ENCODE results near the gene SIX2. TPM values are rescaled to one million over a fixed set of nuclear protein-coding genes. Genes with fewer than 3 reads are reported as not detected.

The SIX2 gene
- total and polyA plus RNA-seq, 9 of the 15 experiments (the other 6 are each of a cell fraction or from before 2014, with no cell fraction given), result not detected

DNA sequence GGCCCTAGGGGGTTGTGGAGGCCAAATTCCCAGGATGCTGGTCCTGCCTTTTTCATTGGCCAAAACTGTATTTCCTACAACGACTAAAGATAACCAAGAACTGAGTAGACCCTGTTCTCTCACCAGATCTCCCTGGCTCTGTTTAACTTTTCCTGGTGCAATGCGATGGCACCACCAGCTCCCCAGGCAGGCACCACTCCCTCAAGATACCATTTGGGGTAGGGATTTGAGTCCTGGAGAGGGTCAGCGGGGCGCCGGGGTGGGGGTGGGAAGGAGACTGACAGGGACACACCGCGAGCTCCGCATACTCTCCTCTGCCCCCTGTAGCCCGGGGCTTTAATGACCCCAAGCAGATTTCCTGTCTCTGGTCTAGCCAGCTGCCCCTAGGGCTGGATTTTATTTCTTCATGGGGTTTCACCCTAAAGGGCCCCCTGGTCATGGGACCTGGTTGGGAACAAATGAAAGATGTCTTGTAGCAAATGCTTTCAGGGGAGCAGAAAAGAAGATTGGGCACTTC is 7.3 kb downstream of the SIX2 start:
- BruUV-seq (replicated peaks), result no TSS peak
- 3% methylated on average over 9 of the region's 9 CpGs for WGBS (ENCODE audit: insufficient coverage, low coverage, missing lambda C conversion rate)
- in situ Hi-C loops (cut with MboI) (no loop called here), intact Hi-C loops (cut with micrococcal nuclease) (no loop called here)
- Histone ChIP-seq H2AFZ (ENCODE audit: low read depth, low read length) (no peak overlapping the region), H3K36me3 (ENCODE audit: control insufficient read depth, insufficient read depth, low read length) (no peaks in the 10 kb centered on the region), H3K4me1 (replicated peaks in 1 of 2; ENCODE audit: control insufficient read depth in 2 of 2, insufficient read depth in 2 of 2, low read length in 2 of 2) (peaks cover 0 to 13% of the 10 kb centered on the region in 2 experiments; a peak in 1 of 5 replicates), H3K27ac (ENCODE audit: extremely low read depth, low read depth, low read length) (no peak overlapping the region), H3K9me1 (ENCODE audit: control insufficient read depth, insufficient read depth, low read length) (no peaks in the 10 kb centered on the region), H3K79me2 (ENCODE audit: control insufficient read depth, insufficient read depth, low read length) (no peaks in the 10 kb centered on the region), H3K27me3 (ENCODE audit: control insufficient read depth in 2 of 2, insufficient read depth in 2 of 2, low read length in 2 of 2) (peaks cover 49 to 80% of the 10 kb centered on the region in 2 experiments; a peak in 4 of 5 replicates), H3K9ac (ENCODE audit: insufficient read depth in 1 of 2, low read depth in 2 of 2, low read length in 2 of 2) (no peak overlapping the region), H3K4me2 (ENCODE audit: insufficient read depth, low read length) (no peak overlapping the region), H3K9me3 (replicated peaks; ENCODE audit: control insufficient read depth, insufficient read depth, low read depth, low read length) (no peaks in the 10 kb centered on the region), H4K20me1 (replicated peaks; ENCODE audit: control insufficient read depth, insufficient read depth, low read length) (no peaks in the 10 kb centered on the region), H3K4me3 (no peak overlapping the region)
- ATAC-seq (no peak), FAIRE-seq (no peak), DNase-seq (ENCODE audit: extremely low read depth in 1 of 4, low spot score in 3 of 4) (no peak)
- no peak for TF ChIP-seq L3MBTL2 (IDR thresholded peaks at IDR 0.05)
- TF ChIP-seq CHCHD3 (CRISPR knock-in tag; IDR thresholded peaks at IDR 0.05), result no peak
- TF ChIP-seq, protein P1, sequence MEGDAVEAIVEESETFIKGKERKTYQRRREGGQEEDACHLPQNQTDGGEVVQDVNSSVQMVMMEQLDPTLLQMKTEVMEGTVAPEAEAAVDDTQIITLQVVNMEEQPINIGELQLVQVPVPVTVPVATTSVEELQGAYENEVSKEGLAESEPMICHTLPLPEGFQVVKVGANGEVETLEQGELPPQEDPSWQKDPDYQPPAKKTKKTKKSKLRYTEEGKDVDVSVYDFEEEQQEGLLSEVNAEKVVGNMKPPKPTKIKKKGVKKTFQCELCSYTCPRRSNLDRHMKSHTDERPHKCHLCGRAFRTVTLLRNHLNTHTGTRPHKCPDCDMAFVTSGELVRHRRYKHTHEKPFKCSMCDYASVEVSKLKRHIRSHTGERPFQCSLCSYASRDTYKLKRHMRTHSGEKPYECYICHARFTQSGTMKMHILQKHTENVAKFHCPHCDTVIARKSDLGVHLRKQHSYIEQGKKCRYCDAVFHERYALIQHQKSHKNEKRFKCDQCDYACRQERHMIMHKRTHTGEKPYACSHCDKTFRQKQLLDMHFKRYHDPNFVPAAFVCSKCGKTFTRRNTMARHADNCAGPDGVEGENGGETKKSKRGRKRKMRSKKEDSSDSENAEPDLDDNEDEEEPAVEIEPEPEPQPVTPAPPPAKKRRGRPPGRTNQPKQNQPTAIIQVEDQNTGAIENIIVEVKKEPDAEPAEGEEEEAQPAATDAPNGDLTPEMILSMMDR (IDR thresholded peaks at IDR 0.05 in 2 of 3, conservative IDR thresholded peaks at IDR 0.05 in 1 of 3; ENCODE audit: insufficient read depth in 2 of 3, low read depth in 1 of 3, low read length in 3 of 3), result peak in 1 of 3 experiments; percentile 28; a peak in 2 of 6 replicates
- ChIA-PET POLR2A (no interaction called here), CTCF (ENCODE audit: low intra/inter-chr PET ratio) (interaction anchor here (0.6 kb wide), 1 partner anchor 475 kb away, joined by 4 read pairs; no protein-coding TSS in a partner anchor)

Data from K562 (cell line).